ENCODE results near the gene NEU2.
"Not testable (repeated sequence)": the region's sequence is repeated elsewhere in the genome, so short reads cannot be mapped to it uniquely, and the experiment has no call there.

Gene NEU2

GRCh38 chr2:233035426-233036161, 3.1 kb downstream of the NEU2 start:
- no peak for DNase-seq

DNA sequence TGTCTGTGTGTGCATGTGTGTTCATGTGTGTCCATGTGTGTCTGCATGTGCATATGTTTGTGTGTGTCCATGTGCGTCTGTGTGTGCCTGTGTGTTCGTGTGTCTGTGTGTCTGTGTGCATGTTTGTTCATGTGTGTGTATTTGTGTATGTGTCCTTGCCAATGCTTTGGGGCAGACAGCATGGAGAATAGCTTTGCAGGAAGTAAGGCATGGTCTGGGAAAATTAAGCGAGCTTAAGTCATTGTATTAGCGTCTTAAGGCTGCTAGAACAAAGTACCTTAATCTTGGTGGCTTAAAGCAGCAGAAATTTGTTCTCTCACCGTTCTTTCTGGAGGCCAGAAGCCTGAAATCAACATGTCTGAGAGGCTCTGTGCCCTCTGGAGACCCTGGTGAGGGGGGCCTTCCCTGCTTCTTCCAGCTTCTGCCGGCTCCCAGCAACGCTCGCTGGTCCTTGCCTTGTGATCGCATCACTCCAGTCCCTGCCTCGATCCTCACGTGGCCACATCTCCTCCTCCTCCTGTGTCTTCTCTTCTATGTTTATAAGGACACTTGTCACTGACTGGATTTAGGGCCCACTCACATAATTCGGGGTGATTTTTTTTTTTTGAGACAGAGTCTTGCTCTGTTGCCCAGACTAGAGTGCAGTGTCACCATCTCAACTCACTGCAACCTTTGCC, 3.8 kb downstream of the NEU2 start:
- no peak for DNase-seq

- no peak for DNase-seq
Observed at GRCh38 chr2:233037078-233037477, 4.6 kb downstream of the NEU2 start.

GRCh38 chr2:233039212-233039845, 6.9 kb downstream of the NEU2 start:
- no peak for DNase-seq

DNA sequence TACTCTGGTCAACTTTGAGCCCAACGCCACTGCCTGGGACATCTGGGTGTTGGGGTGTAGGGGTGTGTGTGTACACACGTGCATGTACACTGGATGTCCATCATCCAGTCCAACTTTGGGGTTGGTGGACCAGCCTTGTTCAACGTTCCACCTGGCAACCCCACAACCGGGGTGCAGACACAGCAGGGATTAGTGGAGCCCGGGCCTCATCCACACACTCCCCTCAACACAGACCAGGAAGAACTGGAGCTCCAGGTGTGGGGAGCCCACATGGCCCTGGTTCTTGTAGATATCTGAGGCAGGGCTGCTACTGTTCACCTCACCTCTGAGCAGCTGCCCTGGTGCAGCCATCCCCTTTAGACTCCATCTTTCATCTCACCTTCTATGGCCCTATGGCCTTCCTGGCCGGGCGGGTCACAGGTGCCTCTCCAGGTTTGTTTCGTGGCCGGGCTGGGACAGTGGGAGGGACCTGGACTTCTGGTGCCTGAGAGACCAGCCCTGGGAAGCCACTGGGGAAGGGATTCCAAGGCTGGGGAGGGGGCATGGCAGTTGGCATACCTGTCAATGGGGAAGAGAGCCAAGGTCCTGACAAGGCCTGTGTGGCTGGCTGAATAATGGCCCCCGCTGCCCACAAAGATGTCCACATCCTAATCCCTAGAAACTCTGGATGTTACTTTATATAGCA, 7.5 kb downstream of the NEU2 start:
- no peak for DNase-seq

DNA sequence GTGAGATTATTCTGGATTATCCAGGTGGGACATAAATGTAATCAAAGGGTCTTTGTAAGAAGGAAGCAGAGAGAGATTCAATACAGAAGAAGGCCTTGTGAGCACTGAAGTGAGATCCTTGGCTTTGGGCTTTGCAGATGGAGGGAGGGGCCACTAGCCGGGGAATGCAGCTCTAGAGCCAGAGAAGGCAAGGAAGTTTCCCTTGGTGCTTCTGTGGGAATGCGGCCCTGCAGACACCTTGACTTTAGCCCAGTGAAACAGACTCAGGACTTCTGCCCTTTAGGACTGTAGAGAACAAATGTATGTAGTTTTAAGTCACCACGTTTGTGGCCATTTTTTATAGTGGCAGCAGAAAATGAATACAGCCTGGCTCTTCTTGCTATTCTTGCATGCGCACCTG, 8.1 kb downstream of the NEU2 start:
- DNase-seq, result no peak

GRCh38 chr2:233041722-233042323, 9.4 kb downstream of the NEU2 start:
- no peak for DNase-seq

GRCh38 chr2:233042549-233042948, 10.1 kb downstream of the NEU2 start:
- no peak for DNase-seq

DNA sequence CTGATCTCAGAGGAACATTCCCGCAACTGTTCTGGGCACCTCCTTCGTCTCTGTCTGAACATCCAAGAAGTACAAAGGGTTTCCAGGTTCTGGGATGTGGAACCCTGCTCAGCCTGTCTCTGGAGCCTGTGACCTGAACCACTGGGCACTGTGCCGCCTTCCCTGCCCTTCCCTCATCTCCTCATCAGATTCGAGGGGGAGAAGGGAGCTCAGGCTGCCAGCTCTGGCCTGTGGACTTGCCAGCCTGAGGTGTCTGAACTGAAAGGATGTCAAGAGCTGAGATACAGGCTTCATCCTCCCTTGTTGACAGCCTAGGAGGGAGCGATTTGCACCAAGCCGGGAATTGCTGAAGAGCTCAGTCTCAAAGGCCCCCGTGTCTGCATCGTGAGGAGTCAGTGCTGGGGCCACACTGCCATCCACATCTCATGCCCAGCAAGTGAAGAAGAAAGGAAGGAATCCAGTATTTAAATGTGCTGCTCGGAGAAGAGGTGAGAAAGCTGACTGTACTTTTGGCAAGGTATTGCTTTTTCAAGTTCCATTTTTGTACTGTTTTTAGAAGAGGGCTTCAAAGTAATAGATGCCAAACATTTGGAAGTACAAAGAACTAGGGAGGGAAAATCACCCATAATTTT, 12.6 kb downstream of the NEU2 start:
- DNase-seq, result no peak

DNA sequence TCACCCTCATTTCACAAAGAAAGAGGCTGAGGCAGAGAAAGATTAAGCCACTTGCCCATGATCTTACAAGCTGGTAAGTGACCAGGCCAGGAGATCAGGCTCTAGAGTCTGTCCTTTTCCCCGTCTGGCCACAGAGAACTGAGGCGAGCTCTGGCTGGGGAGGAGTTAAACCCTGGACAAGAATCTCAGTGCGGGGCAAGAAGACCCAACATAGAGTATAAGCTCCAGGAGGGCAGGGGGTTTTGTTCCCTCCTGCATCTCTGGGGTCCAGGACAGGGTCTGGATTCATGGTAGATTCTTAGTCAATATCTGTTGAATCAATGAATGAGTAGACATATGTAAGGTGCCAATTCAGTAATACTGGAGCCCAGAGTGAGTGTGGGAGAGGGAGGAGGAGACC, 14.7 kb downstream of the NEU2 start:
- no peak for DNase-seq

- no peak for DNase-seq
Observed at GRCh38 chr2:233047667-233048066, 15.2 kb downstream of the NEU2 start.

GRCh38 chr2:233048569-233049193, 16.2 kb downstream of the NEU2 start:
- DNase-seq, result no peak

GRCh38 chr2:233049194-233049761, 16.8 kb downstream of the NEU2 start:
- no peak for DNase-seq

- no peak for DNase-seq
Observed at GRCh38 chr2:233051241-233052149, 19.0 kb downstream of the NEU2 start.

GRCh38 chr2:233052517-233052916, 20.0 kb downstream of the NEU2 start:
- DNase-seq, result not testable (repeated sequence)

DNA sequence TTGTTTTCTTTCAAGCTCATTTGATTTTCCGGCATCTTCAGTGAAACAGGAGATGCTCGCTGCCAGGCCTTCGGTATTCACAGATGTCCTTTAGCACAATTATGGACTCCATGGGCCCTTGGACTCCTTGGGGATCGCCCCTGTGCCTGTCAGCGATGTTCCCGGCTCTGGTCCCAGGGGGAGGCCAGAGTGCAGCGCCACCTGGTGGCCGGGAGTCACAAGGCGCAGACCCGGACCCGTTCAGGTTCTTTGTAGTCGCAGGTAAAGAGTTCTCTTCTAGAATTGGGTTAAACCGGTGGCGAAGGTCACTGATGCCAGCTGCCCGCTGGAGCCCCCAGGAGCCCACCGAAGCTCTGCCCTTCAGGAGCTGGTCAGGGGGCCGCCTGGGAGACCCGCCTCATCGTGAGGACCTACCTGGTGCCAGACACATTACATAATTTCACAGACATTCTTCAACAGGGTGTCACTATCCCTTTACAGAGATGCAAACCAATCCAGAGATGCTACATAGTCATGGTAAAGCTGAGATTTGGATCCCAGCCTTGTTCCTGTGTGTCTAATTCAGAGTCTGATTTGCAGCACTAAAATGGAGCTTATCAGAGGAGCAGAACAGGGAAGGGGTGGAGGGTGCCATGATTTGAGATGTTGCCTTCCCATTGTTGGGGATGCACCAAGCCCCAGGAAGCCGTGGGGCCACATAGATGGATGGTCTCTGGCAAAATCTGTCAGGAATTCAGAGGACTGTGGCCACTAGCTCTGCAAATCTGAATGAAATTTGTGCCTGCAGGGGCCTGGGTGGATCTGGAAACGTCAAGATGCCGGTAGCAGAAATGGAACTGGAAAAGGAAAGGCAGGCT, 21.7 kb downstream of the NEU2 start:
- DNase-seq, result peak; percentile 41 to 60 (median 54)

DNA sequence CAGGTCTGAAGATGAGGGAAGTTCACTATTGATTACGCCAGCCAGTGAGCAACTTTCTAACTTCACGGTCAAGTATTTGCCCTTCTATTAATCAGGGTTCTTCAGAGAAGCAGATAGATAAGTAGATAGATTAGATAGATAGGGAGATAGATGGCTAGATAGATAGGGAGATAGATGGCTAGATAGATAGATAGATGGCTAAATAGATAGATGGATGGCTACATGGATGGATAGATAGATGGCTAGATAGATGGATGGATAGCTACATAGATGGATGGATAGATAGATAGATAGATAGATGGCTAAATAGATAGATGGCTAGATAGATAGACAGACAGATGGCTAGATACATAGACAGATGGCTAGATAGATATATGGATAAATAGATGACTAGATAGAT, 22.9 kb downstream of the NEU2 start:
- no peak for DNase-seq

DNA sequence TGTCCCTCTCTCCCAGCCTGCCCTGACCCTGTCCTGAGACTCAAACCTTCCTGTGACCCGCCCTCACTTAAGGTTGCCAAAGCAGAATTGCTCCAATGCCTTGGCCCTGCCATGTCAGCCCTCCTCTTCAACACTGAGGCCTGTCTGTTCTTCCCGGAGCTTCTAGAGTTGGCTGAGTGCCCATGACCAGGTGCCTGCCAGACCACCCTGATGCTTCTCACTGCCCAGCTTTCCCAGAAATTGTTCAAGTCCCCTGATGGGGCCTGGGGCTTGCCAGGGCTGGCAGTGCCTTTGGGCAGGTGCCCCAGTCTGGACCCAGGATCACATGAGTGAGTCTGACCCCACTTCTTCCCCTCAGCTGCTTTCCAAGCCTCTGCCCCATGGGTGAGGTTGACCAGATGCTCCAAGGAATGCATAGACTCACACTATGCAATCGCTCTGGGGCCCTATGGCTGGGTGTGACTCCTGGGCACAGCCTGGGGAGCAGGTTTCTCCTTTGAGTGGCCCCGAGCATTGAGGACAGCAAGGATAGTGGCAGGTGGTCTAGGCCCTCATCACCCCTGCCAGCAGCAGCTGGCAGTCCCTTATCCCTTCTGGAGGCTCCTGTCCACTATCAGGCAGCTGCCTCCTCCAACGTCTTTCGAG, 24.6 kb downstream of the NEU2 start:
- no peak for DNase-seq

Measured in activated CD4-positive, CD25-positive, alpha-beta regulatory T cell (primary cell).